A549 (cell line): Measurements from ENCODE around the gene VAMP1. TPM values are rescaled to one million over a fixed set of nuclear protein-coding genes. Genes with fewer than 3 reads are reported as not detected.
"Not testable (repeated sequence)": the region's sequence is repeated elsewhere in the genome, so short reads cannot be mapped to it uniquely, and the experiment has no call there.

Source experiments
- ATAC-seq, 2 experiments: fragments of 200-7000 bp in 1 of 2; fragments of >200 bp in 1 of 2; cut with Nextera tagmentation in 1 of 2; cut with Tn5 transposase in 1 of 2; 3 replicates each; pipeline versions ENCODE4 v1.8.0 to v1.9.1; 2018 to 2020; ENCODE audit warnings: mild to moderate bottlenecking in 1 of 2, moderate library complexity in 1 of 2
- CTCF ChIA-PET: fragments of 300-600 bp; sonication (Branson Sonifier 250); formaldehyde crosslinking; extraction: SDS; loops from one replicate; lab custom pipeline; 2021; ENCODE audit warnings: antibody characterized with exemption, inconsistent platforms; lab: Yijun Ruan, JAX
- POLR2A ChIA-PET: fragments of 350-600 bp; formaldehyde crosslinking; extraction: SDS; loops from one replicate; lab custom pipeline; 2021; ENCODE audit warnings: antibody characterized with exemption, inconsistent platforms; lab: Yijun Ruan, JAX
- DNase-seq, 2 experiments: peaks; one replicate each; pipeline versions ENCODE4 v3.0.0 to v3.0.0-alpha.2; 2011 to 2016; ENCODE audit warnings: low read depth in 1 of 2, low spot score in 1 of 2
- FAIRE-seq: peaks from 2 replicates; lab custom pipeline; 2011; peaks lifted over from hg19 to GRCh38; lab: Jason Lieb, UNC
- H3K27ac ChIP-seq, 2 experiments: fragments of >200 bp; sonication (Bioruptor Twin); formaldehyde crosslinking; 3 replicates each; pipeline ENCODE4 v1.5.1; 2016 to 2017
- H3K4me1 ChIP-seq: fragments of >200 bp; sonication (Bioruptor Twin); formaldehyde crosslinking; 3 replicates; pipeline ENCODE4 v1.6.1; 2016
- H3K4me2 ChIP-seq: fragments of >200 bp; sonication (Bioruptor Twin); formaldehyde crosslinking; 3 replicates; pipeline ENCODE4 v1.6.1; 2016
- H3K4me3 ChIP-seq: fragments of >200 bp; sonication (Bioruptor Twin); formaldehyde crosslinking; 3 replicates; pipeline ENCODE4 v1.5.1; 2016
- H3K9me3 ChIP-seq: fragments of >200 bp; sonication (Bioruptor Twin); formaldehyde crosslinking; 3 replicates; pipeline ENCODE4 v1.6.1; 2016
- ATOH8 ChIP-seq: fragments of 250-450 bp; sonication (Bioruptor Pico); IDR thresholded peaks from 2 replicates; pipeline ENCODE4 v1.5.0; 2020; ENCODE audit warnings: low read depth, mild to moderate bottlenecking, moderate library complexity
- BHLHE40 ChIP-seq: IDR thresholded peaks from 2 replicates; pipeline ENCODE4 v1.6.1; 2012; ENCODE audit warnings: low read depth, low read length, inconsistent platforms
- CBX2 ChIP-seq: fragments of 200-600 bp; sonication (generic); IDR thresholded peaks from 2 replicates; pipeline ENCODE4 v1.6.1; 2016; ENCODE audit warnings: low read depth, mild to moderate bottlenecking, borderline replicate concordance
- CHD2 ChIP-seq: fragments of 150-350 bp; IDR thresholded peaks from 2 replicates; pipeline ENCODE4 v1.6.1; 2014; ENCODE audit warnings: low read length; ENCODE audit not compliant: partially characterized antibody
- CHD4 ChIP-seq: fragments of 200-600 bp; sonication (generic); IDR thresholded peaks from 2 replicates; pipeline ENCODE4 v1.6.1; 2016; ENCODE audit warnings: antibody characterized with exemption, mild to moderate bottlenecking, borderline replicate concordance
- E2F6 ChIP-seq: IDR thresholded peaks from 2 replicates; pipeline ENCODE4 v1.6.1; 2012; ENCODE audit warnings: low read depth, borderline replicate concordance
- FOSL2 ChIP-seq, 2 experiments: fragments of 450-650 bp in 1 of 2; fragments of >200 bp in 1 of 2; sonication (Bioruptor Twin) in 1 of 2; formaldehyde crosslinking; IDR thresholded peaks; 2 replicates each; pipeline versions ENCODE4 v1.5.0 to v1.6.1; 2016 to 2020; ENCODE audit warnings: mild to moderate bottlenecking in 1 of 2, moderate library complexity in 1 of 2
- HDAC2 ChIP-seq: fragments of 200-600 bp; sonication (generic); IDR thresholded peaks from 2 replicates; pipeline ENCODE4 v1.6.1; 2016
- HMGXB4 ChIP-seq: fragments of 250-450 bp; sonication (Bioruptor Pico); IDR thresholded peaks from 2 replicates; pipeline ENCODE4 v1.5.0; 2021; ENCODE audit warnings: mild to moderate bottlenecking, moderate library complexity, borderline replicate concordance
- KDM5A ChIP-seq: fragments of 200-600 bp; sonication (generic); IDR thresholded peaks from 2 replicates; pipeline ENCODE4 v1.6.1; 2016; ENCODE audit warnings: antibody characterized with exemption, mild to moderate bottlenecking
- MAZ ChIP-seq: fragments of 150-350 bp; IDR thresholded peaks from 2 replicates; pipeline ENCODE4 v1.6.1; 2014; ENCODE audit warnings: antibody characterized with exemption, low read depth, low read length, borderline replicate concordance
- MYC ChIP-seq: IDR thresholded peaks from 2 replicates; pipeline ENCODE4 v1.6.1; 2012; ENCODE audit warnings: mild to moderate bottlenecking, inconsistent platforms, low read length, improper control_type of control experiment, borderline replicate concordance
- NFE2L2 ChIP-seq: fragments of 150-350 bp; conservative IDR thresholded peaks from 2 replicates; pipeline ENCODE4 v1.6.1; 2014; ENCODE audit warnings: low read length
- NR3C1 ChIP-seq: fragments of >200 bp; sonication (Bioruptor Twin); formaldehyde crosslinking; IDR thresholded peaks from 3 replicates; pipeline ENCODE4 v1.6.1; 2017
- RAD21 ChIP-seq, 2 experiments: fragments of >200 bp in 1 of 2; sonication (Bioruptor Twin) in 1 of 2; formaldehyde crosslinking in 1 of 2; IDR thresholded peaks in 1 of 2; conservative IDR thresholded peaks in 1 of 2; 2 replicates in 1 of 2; 3 replicates in 1 of 2; pipeline ENCODE4 v1.6.1; 2012 to 2018; ENCODE audit warnings: inconsistent platforms in 1 of 2
- RARB ChIP-seq: fragments of 250-450 bp; sonication (Bioruptor Pico); IDR thresholded peaks from 2 replicates; pipeline ENCODE4 v1.8.0; 2021; ENCODE audit warnings: mild to moderate bottlenecking, moderate library complexity
- RCOR1 ChIP-seq: fragments of 150-350 bp; IDR thresholded peaks from 2 replicates; pipeline ENCODE4 v1.6.1; 2014; ENCODE audit warnings: antibody characterized with exemption, low read length, low read depth
- REST ChIP-seq: fragments of 200-600 bp; sonication (generic); IDR thresholded peaks from 2 replicates; pipeline ENCODE4 v1.6.1; 2016; ENCODE audit warnings: antibody characterized with exemption, mild to moderate bottlenecking, moderate library complexity
- SREBF2 ChIP-seq: fragments of 450-650 bp; IDR thresholded peaks from 2 replicates; pipeline ENCODE4 v1.6.1; 2014; ENCODE audit warnings: mild to moderate bottlenecking, moderate library complexity
- TP53 ChIP-seq: fragments of 250-450 bp; sonication (Bioruptor Pico); IDR thresholded peaks from 2 replicates; pipeline ENCODE4 v1.5.0; 2021; ENCODE audit warnings: mild to moderate bottlenecking, moderate library complexity
- ZNF302 ChIP-seq: fragments of 250-450 bp; sonication (Bioruptor Pico); IDR thresholded peaks from 2 replicates; pipeline ENCODE4 v1.9.0; 2021; ENCODE audit warnings: inconsistent platforms, mild to moderate bottlenecking, moderate library complexity
- WGBS: methylation state at CpG from one replicate; pipeline ENCODE4 v1.1.6; 2017; ENCODE audit errors: missing lambda C conversion rate; 5-methylcytosine and 5-hydroxymethylcytosine counted together
- polyA plus RNA-seq, 4 experiments: library from polyadenylated mRNA; depleted of rRNA in 3 of 4; stranded (reverse); fragments of >200 nt; fragmentation: RNase III in 1 of 4; extraction: RNeasy Plus Mini Kit Qiagen cat#74134 plus additional on column Dnase treatment in 1 of 4; gene quantifications; 2 replicates in 3 of 4; 3 replicates in 1 of 4; pipeline ENCODE4 v1.2.3, GENCODE V29; 2011 to 2017

VAMP1 gene
- polyA plus RNA-seq, 2 of the 4 experiments (the other 2 are of a cell fraction): 17.6 to 22.7 TPM

DNA sequence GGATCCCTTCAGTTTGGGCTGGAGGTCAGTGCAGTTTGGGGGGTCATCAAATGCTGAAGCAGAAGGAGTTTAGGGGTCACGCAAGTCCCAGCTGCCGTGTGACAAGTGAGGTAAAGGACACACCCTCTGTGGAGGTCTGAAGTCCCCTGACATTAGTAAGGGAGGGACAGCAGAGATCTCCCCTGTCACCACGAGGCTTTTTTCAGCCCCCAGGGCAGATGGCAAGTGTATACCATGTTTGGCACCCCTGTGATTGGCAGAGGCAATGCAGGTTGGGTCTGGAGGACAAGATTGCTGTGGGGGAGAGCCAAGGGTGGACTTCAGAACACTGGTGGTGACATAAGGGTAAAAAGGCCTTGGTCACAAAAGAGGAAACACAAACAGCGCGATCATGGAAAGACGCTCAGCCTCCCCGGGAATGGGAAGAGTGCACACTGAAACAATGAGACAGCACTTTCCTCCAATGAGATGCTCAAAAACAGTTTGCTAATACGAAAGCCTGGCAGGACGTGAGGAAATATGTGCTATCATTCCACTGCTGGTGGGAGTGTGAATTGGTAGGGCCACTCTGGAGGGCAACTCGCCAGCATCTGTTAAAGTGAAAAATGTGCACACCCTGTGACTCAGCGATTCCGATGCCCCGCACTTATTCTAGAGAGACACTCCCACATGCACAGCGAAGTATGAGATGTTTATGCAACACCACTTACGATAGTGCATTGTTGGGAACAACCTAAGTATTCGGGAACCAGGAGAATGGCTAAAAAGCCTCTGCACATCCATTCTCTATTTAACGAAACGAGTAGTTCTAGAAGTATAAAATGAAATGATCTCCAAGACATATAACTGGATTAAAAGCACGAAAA, 40.1 kb downstream of the VAMP1 start (continued):
- TF ChIP-seq RCOR1: no peak
- no peak for TF ChIP-seq MAZ
- TF ChIP-seq RAD21 (conservative IDR thresholded peaks at IDR 0.05 in 1 of 2, IDR thresholded peaks at IDR 0.05 in 1 of 2): no peak
- TF ChIP-seq E2F6: peak; percentile 60; the same call in 1 of the 2 replicates
- no peak for TF ChIP-seq SREBF2
- peak; percentile 97 for TF ChIP-seq TP53 (CRISPR knock-in tag)
- no peak for TF ChIP-seq KDM5A
- no peak for TF ChIP-seq FOSL2 (IDR thresholded peaks at IDR 0.05)
- peak; percentile 90 for TF ChIP-seq FOSL2 (CRISPR knock-in tag; IDR thresholded peaks at IDR 0.05)
- TF ChIP-seq ZNF302: peak; percentile 95
- no peak for TF ChIP-seq REST
- no peak for TF ChIP-seq CHD4
- TF ChIP-seq CHD2: peak; percentile 22
- peak; percentile 98 for TF ChIP-seq NFE2L2
- no peak for TF ChIP-seq NR3C1
- no peak for TF ChIP-seq HDAC2
- TF ChIP-seq HMGXB4 (CRISPR knock-in tag): peak; percentile 63; the same call in 1 of the 2 replicates
- no peak for TF ChIP-seq CBX2
- TF ChIP-seq MYC: 0 out of 2 replicates have a peak, but pooled peaks have one; percentile 70
- peak; percentile 61 for TF ChIP-seq ATOH8
- no peak for TF ChIP-seq BHLHE40

DNA sequence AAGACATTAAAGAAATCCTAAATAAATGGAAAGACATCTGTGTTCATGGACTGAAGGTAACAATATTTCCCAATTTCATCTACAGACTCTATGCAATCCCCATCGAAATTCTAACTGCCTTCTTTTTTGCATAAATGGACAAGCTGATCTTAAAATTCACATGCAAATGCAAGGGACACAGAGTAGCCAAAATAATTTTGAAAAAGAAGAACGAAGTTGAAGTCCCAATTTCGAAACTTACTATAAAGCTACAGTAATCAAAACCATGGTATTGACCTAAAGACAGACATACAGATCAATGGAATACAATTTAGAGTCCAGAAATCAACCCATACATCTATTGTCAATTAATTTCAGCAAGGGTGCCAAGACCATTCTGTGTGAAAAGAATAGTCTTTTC, 42.2 kb downstream of the VAMP1 start:
- CTCF ChIA-PET: interaction anchor here (0.5 to 8.1 kb wide), 4 partner anchors 37 to 109 kb away, joined by 4 to 76 read pairs (median 11); partner anchors contain the start of gene GAPDH
- Histone ChIP-seq H3K4me3 (no peak overlapping the region), H3K4me1 (peaks cover 37% of the 10 kb centered on the region), H3K9me3 (no peaks in the 10 kb centered on the region), H3K4me2 (no peak overlapping the region), H3K27ac (peak overlapping the region; percentile 3 to 99; a peak in 4 of 6 replicates)
- FAIRE-seq (no peak), DNase-seq (no peak), ATAC-seq (no peak)
- 75% methylated on average over 3 of the region's 3 CpGs for WGBS
- POLR2A ChIA-PET: interaction anchor here (1.4 to 1.6 kb wide), 2 partner anchors 42 to 106 kb away, joined by 3 to 4 read pairs; partner anchors contain the start of gene VAMP1
- TF ChIP-seq RARB (CRISPR knock-in tag) (no peak), TP53 (CRISPR knock-in tag) (no peak)

DNA sequence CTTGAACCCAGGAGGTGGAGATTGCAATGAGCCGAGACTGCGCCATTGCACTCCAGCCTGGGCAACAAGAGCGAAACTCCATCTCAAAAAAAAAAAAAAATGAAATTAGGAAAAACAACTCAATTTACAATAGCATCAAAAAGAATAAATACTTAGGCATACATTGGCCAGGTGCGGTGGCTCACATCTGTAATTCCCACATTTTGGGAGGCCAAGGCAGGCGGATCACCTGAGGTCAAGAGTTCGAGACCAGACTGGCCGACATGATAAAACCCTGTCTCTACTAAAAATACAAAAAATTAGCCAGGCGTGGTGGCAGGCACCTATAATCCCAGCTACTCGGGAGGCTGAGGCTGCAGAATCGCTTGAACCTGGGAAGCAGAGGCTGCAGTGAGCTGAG, 42.7 kb downstream of the VAMP1 start:
- not testable (repeated sequence) for H3K4me3 ChIP-seq, H3K9me3 ChIP-seq, ATAC-seq, DNase-seq, H3K4me2 ChIP-seq, FAIRE-seq
- ChIA-PET CTCF (interaction anchor here (0.5 to 8.1 kb wide), 5 partner anchors 38 to 148 kb away, joined by 4 to 76 read pairs (median 4); partner anchors contain the start of gene GAPDH), POLR2A (interaction anchor here (0.7 to 1.6 kb wide), 4 partner anchors 43 to 347 kb away, joined by 3 to 5 read pairs (median 4); partner anchors contain the start of gene VAMP1)
- Histone ChIP-seq H3K27ac (peak overlapping the region in 1 of 2 experiments; percentile 99; a peak in 3 of 6 replicates), H3K4me1 (peaks cover 37% of the 10 kb centered on the region)
- WGBS: 95% methylated on average over 10 of the region's 10 CpGs
